ENCODE results near the gene MED16. TPM values are rescaled to one million over a fixed set of nuclear protein-coding genes. Genes with fewer than 3 reads are reported as not detected.

MED16 gene
- total and polyA plus RNA-seq, 10 of the 15 experiments (the other 5 are each of a cell fraction or from before 2014, with no cell fraction given), result 0.56 to 51.1 (median 13.6) TPM

- TF ChIP-seq SIN3A (IDR thresholded peaks at IDR 0.05; ENCODE audit: low read depth, low read length), result no peak
- TF ChIP-seq RAD51 (IDR thresholded peaks at IDR 0.05), result no peak
- no peak for TF ChIP-seq BCL11A (IDR thresholded peaks at IDR 0.05; ENCODE audit: low read depth, low read length)
- TF ChIP-seq IKZF1 (conservative IDR thresholded peaks at IDR 0.05), result no peak
- no peak for TF ChIP-seq MYC (IDR thresholded peaks at IDR 0.05; ENCODE audit: insufficient read depth, insufficient read length, insufficient replicate concordance, low read length, severe bottlenecking)
- no peak for TF ChIP-seq ZNF384 (IDR thresholded peaks at IDR 0.05; ENCODE audit: borderline replicate concordance, low read depth, low read length)
- no peak for TF ChIP-seq IRF5 (IDR thresholded peaks at IDR 0.05; ENCODE audit: borderline replicate concordance)
- no peak for TF ChIP-seq JUND (IDR thresholded peaks at IDR 0.05; ENCODE audit: low read depth, low read length)
- TF ChIP-seq, protein P1, sequence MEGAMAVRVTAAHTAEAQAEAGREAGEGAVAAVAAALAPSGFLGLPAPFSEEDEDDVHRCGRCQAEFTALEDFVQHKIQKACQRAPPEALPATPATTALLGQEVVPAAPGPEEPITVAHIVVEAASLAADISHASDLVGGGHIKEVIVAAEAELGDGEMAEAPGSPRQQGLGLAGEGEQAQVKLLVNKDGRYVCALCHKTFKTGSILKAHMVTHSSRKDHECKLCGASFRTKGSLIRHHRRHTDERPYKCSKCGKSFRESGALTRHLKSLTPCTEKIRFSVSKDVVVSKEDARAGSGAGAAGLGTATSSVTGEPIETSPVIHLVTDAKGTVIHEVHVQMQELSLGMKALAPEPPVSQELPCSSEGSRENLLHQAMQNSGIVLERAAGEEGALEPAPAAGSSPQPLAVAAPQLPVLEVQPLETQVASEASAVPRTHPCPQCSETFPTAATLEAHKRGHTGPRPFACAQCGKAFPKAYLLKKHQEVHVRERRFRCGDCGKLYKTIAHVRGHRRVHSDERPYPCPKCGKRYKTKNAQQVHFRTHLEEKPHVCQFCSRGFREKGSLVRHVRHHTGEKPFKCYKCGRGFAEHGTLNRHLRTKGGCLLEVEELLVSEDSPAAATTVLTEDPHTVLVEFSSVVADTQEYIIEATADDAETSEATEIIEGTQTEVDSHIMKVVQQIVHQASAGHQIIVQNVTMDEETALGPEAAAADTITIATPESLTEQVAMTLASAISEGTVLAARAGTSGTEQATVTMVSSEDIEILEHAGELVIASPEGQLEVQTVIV (IDR thresholded peaks at IDR 0.05; ENCODE audit: borderline replicate concordance, partially characterized antibody), result no peak
Observed at GRCh38 chr19:890831-891230, 2.2 kb downstream of the MED16 start (continued).
